NCI-H1105 (cell line): Measurements from ENCODE around the gene VPS35L.
A peak's percentile ranks its signal among the peaks of the same experiment; 100 is the strongest.

Source experiments
- DNase-seq: peaks from one replicate; lab custom pipeline; 2025; lab: John Stamatoyannopoulos, UW

VPS35L gene

DNA sequence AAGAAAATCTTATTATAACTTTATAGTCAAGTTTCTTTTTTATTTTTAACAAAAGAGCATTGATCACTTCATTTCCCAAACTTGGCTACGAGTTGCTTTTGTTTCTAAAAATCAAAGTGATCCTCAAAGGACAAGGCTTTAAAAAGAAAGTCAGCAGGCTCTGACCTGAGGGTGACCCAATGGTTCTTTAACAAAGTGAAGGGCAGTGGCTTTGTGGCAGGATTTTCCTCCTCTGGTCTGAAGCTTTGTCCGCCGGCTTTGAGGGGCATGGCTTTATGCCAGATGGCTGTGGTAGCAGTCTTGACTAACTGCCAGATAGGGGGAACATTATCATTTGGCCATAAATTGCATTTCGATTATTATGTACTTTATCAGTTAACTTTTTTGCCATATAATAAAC is 191.1 kb downstream of the VPS35L start:
- no peak for DNase-seq

DNA sequence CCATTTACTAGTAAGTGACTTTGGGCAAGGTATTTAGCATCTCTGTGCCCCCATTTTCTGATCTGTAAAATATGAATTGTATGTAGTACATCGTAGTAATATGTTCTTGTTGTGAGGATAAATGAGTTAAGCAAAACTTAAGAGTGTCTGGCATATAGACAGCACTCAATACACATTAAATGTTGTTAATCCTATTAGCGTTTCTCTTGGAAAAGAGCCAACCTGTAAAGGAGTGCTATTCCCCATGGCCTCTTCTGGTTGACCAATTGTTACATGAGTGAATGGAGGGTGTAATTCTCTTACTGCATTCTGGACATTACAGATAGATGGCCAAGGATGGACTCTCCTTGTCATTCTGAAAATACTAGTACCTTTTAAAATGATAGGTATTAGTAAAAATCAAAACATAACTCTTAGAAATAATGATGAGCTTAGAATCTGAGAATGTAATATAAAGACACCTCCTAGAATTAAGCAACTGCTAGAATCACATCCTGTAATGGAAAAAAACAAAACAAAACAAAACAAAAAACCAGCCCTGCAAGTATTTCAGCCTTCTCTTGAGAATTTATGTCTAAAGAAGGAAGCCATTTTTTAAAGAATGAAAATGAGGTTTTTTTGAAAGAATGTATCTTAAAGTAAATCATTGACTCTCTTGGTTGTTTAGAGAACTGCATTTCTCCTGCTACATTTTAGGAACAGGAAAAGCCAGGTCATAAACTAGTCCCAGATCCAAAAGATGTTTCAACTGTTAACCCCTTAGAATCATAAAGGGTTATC is 193.1 kb downstream of the VPS35L start:
- peak; percentile 6 for DNase-seq

DNA sequence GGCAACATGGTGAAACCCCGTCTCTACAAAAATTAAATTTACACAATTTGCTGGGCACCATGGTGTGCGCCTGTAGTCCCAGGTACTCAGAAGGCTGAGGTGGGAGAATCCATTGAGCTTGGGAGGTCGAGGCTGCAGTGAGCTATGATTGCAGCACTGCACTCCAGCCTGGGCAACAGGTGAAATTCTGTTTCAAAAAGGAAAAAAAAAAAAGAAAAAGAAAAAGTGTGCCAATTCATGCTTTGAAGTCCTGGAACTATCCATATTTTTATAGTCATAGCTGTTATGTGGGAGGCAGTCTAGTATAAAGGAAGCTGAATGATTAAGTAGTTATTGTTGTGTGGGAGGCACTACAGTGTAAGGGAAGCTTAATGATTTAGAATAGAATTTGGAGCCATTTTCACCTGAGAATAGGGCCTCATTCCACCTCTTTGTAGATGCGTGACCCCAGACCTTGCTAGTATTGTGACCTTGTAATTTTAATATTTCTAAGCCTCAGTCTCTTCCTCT is 194.1 kb downstream of the VPS35L start:
- DNase-seq, result no peak
